ENCODE data around the gene SH3BP4. TPM values are rescaled to one million over a fixed set of nuclear protein-coding genes. Genes with fewer than 3 reads are reported as not detected.

Gene SH3BP4
- total RNA-seq, 1 donor from 2014 or later: 19.2 TPM

- Histone ChIP-seq H3K9me3 (no peaks in the 10 kb centered on the region), H3K27me3 (no peaks in the 10 kb centered on the region), H3K36me3 (no peaks in the 10 kb centered on the region), H3K27ac (no peak overlapping the region), H3K4me3 (no peak overlapping the region), H3K4me1 (peaks cover 48% of the 10 kb centered on the region)
- no peak for DNase-seq (ENCODE audit: extremely low spot score in 2 of 2)
- no peak for TF ChIP-seq POLR2AphosphoS5 (IDR thresholded peaks at IDR 0.05; ENCODE audit: insufficient read depth in 1 of 2, low read depth in 1 of 2)
- TF ChIP-seq POLR2A (IDR thresholded peaks at IDR 0.05): no peak
- no peak for TF ChIP-seq CTCF (IDR thresholded peaks at IDR 0.05)
- intact Hi-C loops (cut with DNase I): no loop called here
Measured at GRCh38 chr2:235005603-235006259, 53.9 kb downstream of the SH3BP4 start.

- Histone ChIP-seq H3K27me3 (no peaks in the 10 kb centered on the region), H3K4me3 (no peak overlapping the region), H3K9me3 (no peaks in the 10 kb centered on the region), H3K4me1 (peaks cover 48% of the 10 kb centered on the region), H3K27ac (no peak overlapping the region), H3K36me3 (no peaks in the 10 kb centered on the region)
- intact Hi-C loops (cut with DNase I): no loop called here
- no peak for DNase-seq (ENCODE audit: extremely low spot score in 2 of 2)
- TF ChIP-seq POLR2AphosphoS5 (IDR thresholded peaks at IDR 0.05; ENCODE audit: insufficient read depth in 1 of 2, low read depth in 1 of 2) (no peak), POLR2A (IDR thresholded peaks at IDR 0.05) (no peak)
Measured at GRCh38 chr2:235006461-235006860, 54.6 kb downstream of the SH3BP4 start.

- DNase-seq (ENCODE audit: extremely low spot score in 2 of 2): no peak
- Histone ChIP-seq H3K36me3 (no peaks in the 10 kb centered on the region), H3K4me1 (peaks cover 48% of the 10 kb centered on the region), H3K9me3 (no peaks in the 10 kb centered on the region), H3K27me3 (no peaks in the 10 kb centered on the region), H3K27ac (no peak overlapping the region), H3K4me3 (no peak overlapping the region)
- intact Hi-C loops (cut with DNase I): no loop called here
- TF ChIP-seq CTCF (IDR thresholded peaks at IDR 0.05): no peak
- no peak for TF ChIP-seq POLR2AphosphoS5 (IDR thresholded peaks at IDR 0.05; ENCODE audit: insufficient read depth in 1 of 2, low read depth in 1 of 2)
- no peak for TF ChIP-seq POLR2A (IDR thresholded peaks at IDR 0.05)
Measured at GRCh38 chr2:235006986-235007385, 55.2 kb downstream of the SH3BP4 start.

GRCh38 chr2:235007664-235008457 is 56.0 kb downstream of the SH3BP4 start:
- Histone ChIP-seq H3K4me3 (no peak overlapping the region), H3K27me3 (no peaks in the 10 kb centered on the region), H3K4me1 (peaks cover 48% of the 10 kb centered on the region), H3K36me3 (no peaks in the 10 kb centered on the region), H3K27ac (peak overlapping the region; percentile 39), H3K9me3 (no peaks in the 10 kb centered on the region)
- intact Hi-C loops (cut with DNase I): no loop called here
- TF ChIP-seq POLR2A (IDR thresholded peaks at IDR 0.05) (no peak), POLR2AphosphoS5 (IDR thresholded peaks at IDR 0.05; ENCODE audit: insufficient read depth in 1 of 2, low read depth in 1 of 2) (no peak), CTCF (IDR thresholded peaks at IDR 0.05) (no peak)
- no peak for DNase-seq (ENCODE audit: extremely low spot score in 2 of 2)

GRCh38 chr2:235008584-235009044 is 56.8 kb downstream of the SH3BP4 start:
- no peak for DNase-seq (ENCODE audit: extremely low spot score in 2 of 2)
- intact Hi-C loops (cut with DNase I): no loop called here
- Histone ChIP-seq H3K4me3 (no peak overlapping the region), H3K36me3 (no peaks in the 10 kb centered on the region), H3K9me3 (no peaks in the 10 kb centered on the region), H3K27me3 (no peaks in the 10 kb centered on the region), H3K4me1 (peaks cover 48% of the 10 kb centered on the region), H3K27ac (peak overlapping the region; percentile 39)
- TF ChIP-seq POLR2AphosphoS5 (IDR thresholded peaks at IDR 0.05; ENCODE audit: insufficient read depth in 1 of 2, low read depth in 1 of 2) (peak in 1 of 2 donors; percentile 49), CTCF (IDR thresholded peaks at IDR 0.05) (no peak), POLR2A (IDR thresholded peaks at IDR 0.05) (no peak)

Data from vagina (tissue), 2 donors.